ENCODE data around the gene TPRN. TPM values are rescaled to one million over a fixed set of nuclear protein-coding genes. Genes with fewer than 3 reads are reported as not detected.
A peak's percentile ranks its signal among the peaks of the same experiment; 100 is the strongest.

The TPRN gene
- total and polyA plus RNA-seq, 2 experiments from 2014 or later: 6.4 to 29.2 TPM

DNA sequence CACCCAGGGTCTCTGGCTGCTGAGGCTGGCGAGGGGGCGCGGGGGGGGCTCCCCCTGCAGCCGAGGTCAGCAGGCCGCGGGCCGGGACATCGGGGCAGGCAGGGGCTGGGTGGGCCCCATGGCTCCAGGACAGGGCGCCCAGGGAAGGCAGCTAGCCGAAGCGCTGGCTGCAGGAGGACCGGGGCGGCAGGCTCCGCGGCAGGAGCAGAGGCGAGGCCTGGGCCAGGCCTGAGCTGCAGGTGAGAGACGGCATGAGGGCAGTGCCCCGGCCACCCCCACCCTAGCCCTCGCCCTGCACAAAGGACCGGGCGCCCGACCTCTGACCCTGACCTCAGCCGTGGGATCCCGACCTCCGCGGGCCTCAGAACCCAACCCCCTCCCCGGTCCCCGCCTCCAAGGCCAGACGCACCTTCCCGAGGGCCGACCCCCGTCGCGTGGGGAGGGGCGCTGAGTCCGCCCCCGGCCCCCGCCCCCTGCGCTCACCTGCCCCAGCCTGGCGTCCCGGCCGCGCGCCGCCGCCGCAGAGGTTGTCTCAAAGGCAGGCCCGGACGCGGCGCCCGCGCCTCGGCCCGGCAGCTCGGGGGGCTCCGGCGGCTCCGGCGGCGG lies 21.1 kb upstream of the TPRN start:
- Histone ChIP-seq H3K36me3 (ENCODE audit: insufficient read depth) (no peaks in the 10 kb centered on the region), H2AFZ (no peak overlapping the region), H3K27ac (ENCODE audit: low read depth) (no peak overlapping the region), H3F3A (replicated peaks; ENCODE audit: low read depth) (0 out of 2 replicates have a peak, but pooled peaks cover 9% of the 10 kb centered on the region), H3K4me2 (peak overlapping the region; percentile 73), H3K4me1 (ENCODE audit: insufficient read depth) (peaks cover 3% of the 10 kb centered on the region; the same call in 1 of the 2 replicates), H3K27me3 (ENCODE audit: insufficient read depth) (peaks cover 9% of the 10 kb centered on the region; the same call in 1 of the 2 replicates), H3K9me2 (ENCODE audit: insufficient read depth) (no peaks in the 10 kb centered on the region), H3K79me2 (replicated peaks; ENCODE audit: insufficient read depth) (no peaks in the 10 kb centered on the region), H4K20me1 (replicated peaks; ENCODE audit: insufficient read depth) (no peaks in the 10 kb centered on the region), H3K4me3 (peak overlapping the region; percentile 58)
- H3K36me3 Mint-ChIP-seq (ENCODE audit: low read depth): no peaks in the 10 kb centered on the region
- H3K9me3 Mint-ChIP-seq: no peaks in the 10 kb centered on the region
- peaks cover 7% of the 10 kb centered on the region; the same call in 2 of the 3 replicates for H3K4me1 Mint-ChIP-seq
- H3K27me3 Mint-ChIP-seq (ENCODE audit: insufficient read depth, low read depth, poor library complexity): no peaks in the 10 kb centered on the region
- TF ChIP-seq, protein P1, sequence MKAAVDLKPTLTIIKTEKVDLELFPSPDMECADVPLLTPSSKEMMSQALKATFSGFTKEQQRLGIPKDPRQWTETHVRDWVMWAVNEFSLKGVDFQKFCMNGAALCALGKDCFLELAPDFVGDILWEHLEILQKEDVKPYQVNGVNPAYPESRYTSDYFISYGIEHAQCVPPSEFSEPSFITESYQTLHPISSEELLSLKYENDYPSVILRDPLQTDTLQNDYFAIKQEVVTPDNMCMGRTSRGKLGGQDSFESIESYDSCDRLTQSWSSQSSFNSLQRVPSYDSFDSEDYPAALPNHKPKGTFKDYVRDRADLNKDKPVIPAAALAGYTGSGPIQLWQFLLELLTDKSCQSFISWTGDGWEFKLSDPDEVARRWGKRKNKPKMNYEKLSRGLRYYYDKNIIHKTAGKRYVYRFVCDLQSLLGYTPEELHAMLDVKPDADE (IDR thresholded peaks at IDR 0.05): no peak
- TF ChIP-seq ZNF114 (CRISPR knock-in tag; IDR thresholded peaks at IDR 0.05) (no peak), EZH2phosphoT487 (IDR thresholded peaks at IDR 0.05; ENCODE audit: unreplicated experiment) (no peak), ZNF331 (CRISPR knock-in tag; IDR thresholded peaks at IDR 0.05; ENCODE audit: low read depth) (no peak), EZH2 (IDR thresholded peaks at IDR 0.05; ENCODE audit: low read depth, unreplicated experiment) (no peak), POLR2AphosphoS5 (IDR thresholded peaks at IDR 0.05; ENCODE audit: low read depth) (no peak), CREB1 (CRISPR knock-in tag; IDR thresholded peaks at IDR 0.05; ENCODE audit: low read depth) (no peak), NANOG (IDR thresholded peaks at IDR 0.05; ENCODE audit: borderline replicate concordance) (no peak)
- TF ChIP-seq, protein P2, sequence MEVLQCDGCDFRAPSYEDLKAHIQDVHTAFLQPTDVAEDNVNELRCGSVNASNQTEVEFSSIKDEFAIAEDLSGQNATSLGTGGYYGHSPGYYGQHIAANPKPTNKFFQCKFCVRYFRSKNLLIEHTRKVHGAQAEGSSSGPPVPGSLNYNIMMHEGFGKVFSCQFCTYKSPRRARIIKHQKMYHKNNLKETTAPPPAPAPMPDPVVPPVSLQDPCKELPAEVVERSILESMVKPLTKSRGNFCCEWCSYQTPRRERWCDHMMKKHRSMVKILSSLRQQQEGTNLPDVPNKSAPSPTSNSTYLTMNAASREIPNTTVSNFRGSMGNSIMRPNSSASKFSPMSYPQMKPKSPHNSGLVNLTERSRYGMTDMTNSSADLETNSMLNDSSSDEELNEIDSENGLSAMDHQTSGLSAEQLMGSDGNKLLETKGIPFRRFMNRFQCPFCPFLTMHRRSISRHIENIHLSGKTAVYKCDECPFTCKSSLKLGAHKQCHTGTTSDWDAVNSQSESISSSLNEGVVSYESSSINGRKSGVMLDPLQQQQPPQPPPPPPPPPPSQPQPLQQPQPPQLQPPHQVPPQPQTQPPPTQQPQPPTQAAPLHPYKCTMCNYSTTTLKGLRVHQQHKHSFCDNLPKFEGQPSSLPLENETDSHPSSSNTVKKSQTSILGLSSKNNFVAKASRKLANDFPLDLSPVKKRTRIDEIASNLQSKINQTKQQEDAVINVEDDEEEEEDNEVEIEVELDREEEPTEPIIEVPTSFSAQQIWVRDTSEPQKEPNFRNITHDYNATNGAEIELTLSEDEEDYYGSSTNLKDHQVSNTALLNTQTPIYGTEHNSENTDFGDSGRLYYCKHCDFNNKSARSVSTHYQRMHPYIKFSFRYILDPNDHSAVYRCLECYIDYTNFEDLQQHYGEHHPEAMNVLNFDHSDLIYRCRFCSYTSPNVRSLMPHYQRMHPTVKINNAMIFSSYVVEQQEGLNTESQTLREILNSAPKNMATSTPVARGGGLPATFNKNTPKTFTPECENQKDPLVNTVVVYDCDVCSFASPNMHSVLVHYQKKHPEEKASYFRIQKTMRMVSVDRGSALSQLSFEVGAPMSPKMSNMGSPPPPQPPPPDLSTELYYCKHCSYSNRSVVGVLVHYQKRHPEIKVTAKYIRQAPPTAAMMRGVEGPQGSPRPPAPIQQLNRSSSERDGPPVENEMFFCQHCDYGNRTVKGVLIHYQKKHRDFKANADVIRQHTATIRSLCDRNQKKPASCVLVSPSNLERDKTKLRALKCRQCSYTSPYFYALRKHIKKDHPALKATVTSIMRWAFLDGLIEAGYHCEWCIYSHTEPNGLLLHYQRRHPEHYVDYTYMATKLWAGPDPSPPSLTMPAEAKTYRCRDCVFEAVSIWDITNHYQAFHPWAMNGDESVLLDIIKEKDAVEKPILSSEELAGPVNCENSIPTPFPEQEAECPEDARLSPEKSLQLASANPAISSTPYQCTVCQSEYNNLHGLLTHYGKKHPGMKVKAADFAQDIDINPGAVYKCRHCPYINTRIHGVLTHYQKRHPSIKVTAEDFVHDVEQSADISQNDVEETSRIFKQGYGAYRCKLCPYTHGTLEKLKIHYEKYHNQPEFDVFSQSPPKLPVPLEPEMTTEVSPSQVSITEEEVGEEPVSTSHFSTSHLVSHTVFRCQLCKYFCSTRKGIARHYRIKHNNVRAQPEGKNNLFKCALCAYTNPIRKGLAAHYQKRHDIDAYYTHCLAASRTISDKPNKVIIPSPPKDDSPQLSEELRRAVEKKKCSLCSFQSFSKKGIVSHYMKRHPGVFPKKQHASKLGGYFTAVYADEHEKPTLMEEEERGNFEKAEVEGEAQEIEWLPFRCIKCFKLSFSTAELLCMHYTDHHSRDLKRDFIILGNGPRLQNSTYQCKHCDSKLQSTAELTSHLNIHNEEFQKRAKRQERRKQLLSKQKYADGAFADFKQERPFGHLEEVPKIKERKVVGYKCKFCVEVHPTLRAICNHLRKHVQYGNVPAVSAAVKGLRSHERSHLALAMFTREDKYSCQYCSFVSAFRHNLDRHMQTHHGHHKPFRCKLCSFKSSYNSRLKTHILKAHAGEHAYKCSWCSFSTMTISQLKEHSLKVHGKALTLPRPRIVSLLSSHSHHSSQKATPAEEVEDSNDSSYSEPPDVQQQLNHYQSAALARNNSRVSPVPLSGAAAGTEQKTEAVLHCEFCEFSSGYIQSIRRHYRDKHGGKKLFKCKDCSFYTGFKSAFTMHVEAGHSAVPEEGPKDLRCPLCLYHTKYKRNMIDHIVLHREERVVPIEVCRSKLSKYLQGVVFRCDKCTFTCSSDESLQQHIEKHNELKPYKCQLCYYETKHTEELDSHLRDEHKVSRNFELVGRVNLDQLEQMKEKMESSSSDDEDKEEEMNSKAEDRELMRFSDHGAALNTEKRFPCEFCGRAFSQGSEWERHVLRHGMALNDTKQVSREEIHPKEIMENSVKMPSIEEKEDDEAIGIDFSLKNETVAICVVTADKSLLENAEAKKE (CRISPR knock-in tag; IDR thresholded peaks at IDR 0.05): no peak
- TF ChIP-seq, protein P3, sequence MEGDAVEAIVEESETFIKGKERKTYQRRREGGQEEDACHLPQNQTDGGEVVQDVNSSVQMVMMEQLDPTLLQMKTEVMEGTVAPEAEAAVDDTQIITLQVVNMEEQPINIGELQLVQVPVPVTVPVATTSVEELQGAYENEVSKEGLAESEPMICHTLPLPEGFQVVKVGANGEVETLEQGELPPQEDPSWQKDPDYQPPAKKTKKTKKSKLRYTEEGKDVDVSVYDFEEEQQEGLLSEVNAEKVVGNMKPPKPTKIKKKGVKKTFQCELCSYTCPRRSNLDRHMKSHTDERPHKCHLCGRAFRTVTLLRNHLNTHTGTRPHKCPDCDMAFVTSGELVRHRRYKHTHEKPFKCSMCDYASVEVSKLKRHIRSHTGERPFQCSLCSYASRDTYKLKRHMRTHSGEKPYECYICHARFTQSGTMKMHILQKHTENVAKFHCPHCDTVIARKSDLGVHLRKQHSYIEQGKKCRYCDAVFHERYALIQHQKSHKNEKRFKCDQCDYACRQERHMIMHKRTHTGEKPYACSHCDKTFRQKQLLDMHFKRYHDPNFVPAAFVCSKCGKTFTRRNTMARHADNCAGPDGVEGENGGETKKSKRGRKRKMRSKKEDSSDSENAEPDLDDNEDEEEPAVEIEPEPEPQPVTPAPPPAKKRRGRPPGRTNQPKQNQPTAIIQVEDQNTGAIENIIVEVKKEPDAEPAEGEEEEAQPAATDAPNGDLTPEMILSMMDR (conservative IDR thresholded peaks at IDR 0.05; ENCODE audit: low read depth in 2 of 2): no peak
- no peak overlapping the region for H3K27ac Mint-ChIP-seq
- H3K4me3 Mint-ChIP-seq: peak overlapping the region; percentile 48; the same call in 2 of the 3 replicates
- ATAC-seq: peak; percentile 11
- DNase-seq (ENCODE audit: low spot score): peak; percentile 71

Measured in GM23338 (cell line).